Muscle of leg (tissue), 11 donors: ENCODE measurements around the gene CCDC12. TPM values are rescaled to one million over a fixed set of nuclear protein-coding genes. Genes with fewer than 3 reads are reported as not detected.

Source experiments
- DNase-seq: peaks from one replicate; pipeline ENCODE4 v3.0.0; 2013
- H3K27ac ChIP-seq: one replicate; pipeline ENCODE4 v1.5.1; 2013; ENCODE audit warnings: mild to moderate bottlenecking, low read length, control low read depth
- H3K27me3 ChIP-seq: one replicate; pipeline ENCODE4 v1.6.1; 2013; ENCODE audit warnings: low read length; ENCODE audit not compliant: control insufficient read depth, insufficient read depth
- H3K36me3 ChIP-seq: one replicate; pipeline ENCODE4 v1.6.1; 2013; ENCODE audit warnings: low read length; ENCODE audit not compliant: control insufficient read depth, insufficient read depth
- H3K4me1 ChIP-seq: one replicate; pipeline ENCODE4 v1.6.1; 2013; ENCODE audit warnings: low read length; ENCODE audit not compliant: control insufficient read depth, insufficient read depth
- H3K4me3 ChIP-seq: one replicate; pipeline ENCODE4 v1.5.1; 2013; ENCODE audit warnings: low read length, control low read depth
- H3K9me3 ChIP-seq: replicated peaks from 2 replicates; pipeline ENCODE4 v1.6.1; 2013; ENCODE audit warnings: low read depth, low read length; ENCODE audit not compliant: control insufficient read depth
- WGBS: methylation state at CpG from one replicate; pipeline ENCODE4 v1.1.5; 2013; ENCODE audit warnings: missing lambda C conversion rate; ENCODE audit not compliant: insufficient coverage; 5-methylcytosine and 5-hydroxymethylcytosine counted together
- polyA plus RNA-seq, 8 donors: library from polyadenylated mRNA; unstranded; fragments of 120-200 nt; gene quantifications; one replicate each; pipeline versions ENCODE4 v1.2.1 to v1.2.3, GENCODE V29; 2013; ENCODE audit warnings: inconsistent platforms in 1 of 8, low replicate concordance in 1 of 8; ENCODE audit not compliant: insufficient read length in 8 of 8, insufficient read depth in 1 of 8
- total RNA-seq: library from RNA; stranded (reverse); fragments of 120-200 nt; gene quantifications from one replicate; pipeline ENCODE4 v1.2.4, GENCODE V29; 2013

Gene CCDC12
- total and polyA plus RNA-seq, 9 donors = 37.7 to 56.4 (median 46.9) TPM

- Histone ChIP-seq H3K27me3 (no peaks in the 10 kb centered on the region), H3K4me3 (no peak overlapping the region), H3K9me3 (no peaks in the 10 kb centered on the region), H3K4me1 (peaks cover 53% of the 10 kb centered on the region), H3K36me3 (peaks cover 58% of the 10 kb centered on the region), H3K27ac (no peak overlapping the region)
- no peak for DNase-seq
- WGBS = 100% methylated on average over 2 of the region's 2 CpGs
Measured at GRCh38 chr3:46938118-46938517, 38.4 kb downstream of the CCDC12 start.

- peak overlapping the region; percentile 94 for H3K27ac ChIP-seq
- no peaks in the 10 kb centered on the region for H3K27me3 ChIP-seq
- H3K36me3 ChIP-seq = peaks cover 47% of the 10 kb centered on the region
- no peak overlapping the region for H3K4me3 ChIP-seq
- H3K9me3 ChIP-seq = no peaks in the 10 kb centered on the region
- H3K4me1 ChIP-seq = peaks cover 59% of the 10 kb centered on the region
- WGBS = 66% methylated on average over 2 of the region's 5 CpGs
- no peak for DNase-seq
Measured at GRCh38 chr3:46936733-46937250, 39.8 kb downstream of the CCDC12 start.

- peaks cover 66% of the 10 kb centered on the region for H3K4me1 ChIP-seq
- no peak for DNase-seq
- no peak overlapping the region for H3K4me3 ChIP-seq
- H3K27ac ChIP-seq = peak overlapping the region; percentile 94
- H3K27me3 ChIP-seq = no peaks in the 10 kb centered on the region
- WGBS = 78% methylated on average over 6 of the region's 7 CpGs
- no peaks in the 10 kb centered on the region for H3K9me3 ChIP-seq
- peaks cover 42% of the 10 kb centered on the region for H3K36me3 ChIP-seq
Measured at GRCh38 chr3:46935989-46936558, 40.5 kb downstream of the CCDC12 start.

- no peaks in the 10 kb centered on the region for H3K27me3 ChIP-seq
- peak; percentile 91 for DNase-seq
- H3K9me3 ChIP-seq = no peaks in the 10 kb centered on the region
- WGBS = 59% methylated on average over 2 of the region's 7 CpGs
- no peak overlapping the region for H3K4me3 ChIP-seq
- H3K4me1 ChIP-seq = peaks cover 74% of the 10 kb centered on the region
- H3K27ac ChIP-seq = peak overlapping the region; percentile 94
- H3K36me3 ChIP-seq = peaks cover 37% of the 10 kb centered on the region
Measured at GRCh38 chr3:46935168-46935858, 41.2 kb downstream of the CCDC12 start.

DNA sequence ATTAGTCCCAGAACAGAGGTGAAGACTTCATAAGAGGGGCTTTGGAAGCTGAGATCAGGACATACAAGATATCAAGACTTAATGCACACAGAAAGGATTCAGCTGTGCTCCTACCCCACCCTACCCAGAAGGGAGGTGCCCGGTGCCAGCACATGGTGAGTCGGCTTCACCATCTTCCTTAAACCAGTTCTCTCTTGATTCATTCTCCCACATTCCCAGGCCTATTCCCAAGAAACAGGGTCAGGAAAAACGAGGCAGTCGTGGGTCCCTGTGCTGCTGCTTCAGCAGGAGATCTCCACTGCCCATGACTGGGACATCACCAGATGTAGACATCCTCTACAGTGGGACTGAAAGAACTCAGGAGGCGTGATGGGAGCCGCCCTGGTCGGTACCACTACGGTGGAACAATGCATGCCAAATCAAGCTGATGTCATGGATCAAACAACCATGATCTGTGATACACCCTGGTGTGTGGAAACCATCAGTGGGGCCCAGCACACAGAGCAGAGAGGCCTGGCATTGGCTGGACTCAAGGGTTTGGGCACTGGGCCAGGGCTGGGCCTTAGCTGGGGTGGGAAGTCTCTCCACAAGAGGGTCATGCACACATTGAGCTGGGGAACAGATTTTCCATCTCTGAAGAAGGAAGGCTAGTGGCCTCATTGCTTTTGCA, 41.9 kb downstream of the CCDC12 start:
- Histone ChIP-seq H3K9me3 (no peaks in the 10 kb centered on the region), H3K4me3 (no peak overlapping the region), H3K36me3 (peaks cover 30% of the 10 kb centered on the region), H3K27ac (peak overlapping the region; percentile 94), H3K27me3 (no peaks in the 10 kb centered on the region), H3K4me1 (peaks cover 77% of the 10 kb centered on the region)
- WGBS = 70% methylated on average over 4 of the region's 8 CpGs
- peak; percentile 58 for DNase-seq

GRCh38 chr3:46934072-46934471, 42.5 kb downstream of the CCDC12 start:
- Histone ChIP-seq H3K4me3 (no peak overlapping the region), H3K9me3 (no peaks in the 10 kb centered on the region), H3K27ac (peak overlapping the region; percentile 94), H3K27me3 (no peaks in the 10 kb centered on the region), H3K4me1 (peaks cover 75% of the 10 kb centered on the region), H3K36me3 (peaks cover 25% of the 10 kb centered on the region)
- WGBS = no CpG with 5 or more reads among the region's 2 CpGs
- DNase-seq = no peak

DNA sequence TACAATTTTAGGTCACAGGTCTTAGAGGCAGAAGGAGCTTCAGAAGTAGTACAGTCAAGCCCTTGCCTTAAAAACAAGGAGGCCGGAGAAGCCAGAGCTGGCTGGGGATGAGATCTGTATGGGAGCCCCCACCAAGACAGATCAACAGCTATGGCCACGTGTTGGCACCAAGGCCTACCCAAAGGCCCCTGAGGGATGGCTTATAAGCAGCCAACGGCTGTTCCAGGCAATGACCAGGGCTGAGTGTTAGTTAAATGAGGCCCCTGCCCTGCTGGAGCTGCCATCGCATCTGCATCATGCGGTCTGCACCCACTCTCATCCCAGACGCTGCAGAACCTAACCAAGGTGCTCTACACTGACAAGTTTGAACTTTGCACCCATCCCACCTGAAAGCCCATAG, 43.3 kb downstream of the CCDC12 start:
- H3K27ac ChIP-seq = peak overlapping the region; percentile 59

GRCh38 chr3:46932455-46933225, 43.9 kb downstream of the CCDC12 start:
- no peaks in the 10 kb centered on the region for H3K9me3 ChIP-seq
- H3K27ac ChIP-seq = peak overlapping the region; percentile 78
- WGBS = 48% methylated on average over 2 of the region's 7 CpGs
- H3K4me3 ChIP-seq = no peak overlapping the region
- DNase-seq = no peak
- H3K36me3 ChIP-seq = peaks cover 23% of the 10 kb centered on the region
- H3K27me3 ChIP-seq = no peaks in the 10 kb centered on the region
- H3K4me1 ChIP-seq = peaks cover 75% of the 10 kb centered on the region

More for the DNA sequence above, 43.3 kb downstream of the CCDC12 start:
- Histone ChIP-seq H3K4me1 (peaks cover 72% of the 10 kb centered on the region), H3K4me3 (no peak overlapping the region), H3K9me3 (no peaks in the 10 kb centered on the region), H3K27me3 (no peaks in the 10 kb centered on the region), H3K36me3 (peaks cover 25% of the 10 kb centered on the region)
- DNase-seq = no peak
- WGBS = 67% methylated on average over 1 of the region's 6 CpGs

DNA sequence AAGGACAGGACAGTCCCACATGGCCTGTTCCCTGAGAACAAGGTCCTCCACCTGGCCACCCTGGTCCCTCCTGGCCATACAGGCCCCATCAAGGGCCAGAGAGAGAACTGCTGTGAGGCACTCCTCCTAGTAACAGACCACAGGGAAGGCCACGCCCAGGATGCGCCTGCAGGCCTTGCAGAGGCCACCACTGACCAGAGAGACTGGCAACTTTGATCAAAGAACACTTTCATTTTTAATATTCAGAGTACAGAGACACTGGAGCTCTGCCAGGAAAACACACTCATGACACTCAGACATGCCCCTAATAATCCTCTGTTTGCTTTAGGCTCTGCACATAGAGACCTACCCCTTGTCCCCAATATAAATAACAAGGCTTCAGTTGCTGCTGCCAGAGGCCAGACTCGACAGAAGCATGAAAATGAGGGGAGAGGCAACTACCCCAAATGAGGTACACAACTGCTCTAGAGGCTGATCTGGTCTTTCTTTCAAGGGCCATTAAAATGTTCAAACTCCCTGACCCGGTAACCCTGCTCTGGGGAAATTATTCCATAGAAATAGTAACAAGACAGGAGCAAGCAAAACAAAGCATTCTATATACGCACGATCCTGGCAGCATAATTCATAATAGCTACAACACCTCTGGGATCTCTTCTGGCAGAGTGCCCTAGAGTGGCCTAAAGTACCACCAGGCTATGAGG, 44.8 kb downstream of the CCDC12 start:
- Histone ChIP-seq H3K4me3 (no peak overlapping the region), H3K27ac (peak overlapping the region; percentile 78), H3K27me3 (no peaks in the 10 kb centered on the region), H3K36me3 (peaks cover 22% of the 10 kb centered on the region), H3K9me3 (no peaks in the 10 kb centered on the region), H3K4me1 (peaks cover 79% of the 10 kb centered on the region)
- DNase-seq = peak; percentile 68
- 35% methylated on average over 3 of the region's 6 CpGs for WGBS
